ENCODE data around the gene SDR9C7. TPM values are rescaled to one million over a fixed set of nuclear protein-coding genes. Genes with fewer than 3 reads are reported as not detected.

The SDR9C7 gene
- total RNA-seq, 4 donors from 2014 or later = not detected

DNA sequence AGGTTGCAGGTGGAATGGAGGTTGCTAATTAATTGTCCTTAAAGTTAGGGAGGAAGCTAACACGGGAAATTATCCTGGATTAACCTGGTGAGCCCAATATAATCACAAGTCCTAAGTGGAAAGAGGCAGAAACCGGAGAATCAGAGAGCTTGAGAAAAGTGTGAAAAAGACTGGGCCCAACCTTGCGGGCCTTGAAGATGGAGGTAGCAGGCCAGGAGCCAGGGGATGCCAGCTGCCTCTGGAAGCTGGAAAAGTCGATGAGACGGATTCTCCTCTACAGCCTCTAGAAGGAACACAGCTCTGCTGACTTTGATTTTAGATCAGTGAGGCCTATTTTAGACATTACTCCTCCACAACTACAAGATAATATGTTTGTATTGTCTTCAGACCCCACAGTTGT is 2.1 kb downstream of the SDR9C7 start:
- Histone ChIP-seq H3K27ac (no peak overlapping the region), H3K27me3 (no peaks in the 10 kb centered on the region), H3K9me3 (no peaks in the 10 kb centered on the region), H3K4me3 (no peak overlapping the region), H3K36me3 (no peaks in the 10 kb centered on the region), H3K4me1 (no peaks in the 10 kb centered on the region)
- no peak for ATAC-seq
- no peak for TF ChIP-seq POLR2A (IDR thresholded peaks at IDR 0.05)
- no peak for TF ChIP-seq CTCF (IDR thresholded peaks at IDR 0.05)
- no peak for TF ChIP-seq POLR2AphosphoS5 (IDR thresholded peaks at IDR 0.05)
- TF ChIP-seq EP300 (IDR thresholded peaks at IDR 0.05) = no peak
- WGBS, 2 donors (ENCODE audit: low coverage in 1 of 2) = 63 to 78% methylated on average over 2 to 5 of the region's 5 CpGs

- no peaks in the 10 kb centered on the region for H3K9me3 ChIP-seq
- no peak for ATAC-seq
- H3K27ac ChIP-seq = no peak overlapping the region
- WGBS, 2 donors (ENCODE audit: low coverage in 1 of 2) = 86 to 88% methylated on average over 1 to 2 of the region's 2 CpGs
- no peaks in the 10 kb centered on the region for H3K4me1 ChIP-seq
- no peak overlapping the region for H3K4me3 ChIP-seq
- TF ChIP-seq EP300 (IDR thresholded peaks at IDR 0.05) (no peak), POLR2AphosphoS5 (IDR thresholded peaks at IDR 0.05) (no peak), CTCF (IDR thresholded peaks at IDR 0.05) (no peak), POLR2A (IDR thresholded peaks at IDR 0.05) (no peak)
- no peaks in the 10 kb centered on the region for H3K27me3 ChIP-seq
- no peaks in the 10 kb centered on the region for H3K36me3 ChIP-seq
These were observed 2.7 kb downstream of the SDR9C7 start for GRCh38 chr12:56931474-56931978.

DNA sequence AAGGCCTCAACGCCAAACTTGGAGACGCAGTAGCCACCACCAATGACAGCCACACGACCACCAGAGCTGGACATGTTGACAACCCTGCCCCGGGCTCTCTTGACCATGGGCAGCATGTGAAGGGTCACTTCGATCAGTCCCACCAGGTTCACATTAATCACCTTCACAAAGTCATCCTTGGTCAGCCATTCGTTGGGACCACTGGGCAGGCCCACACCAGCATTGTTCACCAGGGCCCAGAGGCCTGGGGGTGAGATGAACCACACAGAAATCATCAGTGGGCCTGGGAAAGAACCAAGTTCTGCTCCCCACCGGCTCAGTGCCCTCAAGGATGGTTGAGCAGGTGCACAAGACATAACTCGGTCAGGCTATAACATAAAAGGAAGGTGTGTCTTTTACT is 4.0 kb downstream of the SDR9C7 start:
- H3K4me3 ChIP-seq = no peak overlapping the region
- no peak for ATAC-seq
- 86 to 93% methylated on average over 1 to 2 of the region's 8 CpGs for WGBS, 2 donors (ENCODE audit: low coverage in 1 of 2)
- H3K36me3 ChIP-seq = no peaks in the 10 kb centered on the region
- no peak overlapping the region for H3K27ac ChIP-seq
- H3K27me3 ChIP-seq = no peaks in the 10 kb centered on the region
- H3K4me1 ChIP-seq = no peaks in the 10 kb centered on the region
- TF ChIP-seq POLR2AphosphoS5 (IDR thresholded peaks at IDR 0.05) (no peak), POLR2A (IDR thresholded peaks at IDR 0.05) (no peak), CTCF (IDR thresholded peaks at IDR 0.05) (no peak), EP300 (IDR thresholded peaks at IDR 0.05) (no peak)
- no peaks in the 10 kb centered on the region for H3K9me3 ChIP-seq

GRCh38 chr12:56929780-56930179 is 4.4 kb downstream of the SDR9C7 start:
- no peaks in the 10 kb centered on the region for H3K9me3 ChIP-seq
- no peak for ATAC-seq
- H3K36me3 ChIP-seq = no peaks in the 10 kb centered on the region
- no peaks in the 10 kb centered on the region for H3K4me1 ChIP-seq
- H3K4me3 ChIP-seq = no peak overlapping the region
- TF ChIP-seq EP300 (IDR thresholded peaks at IDR 0.05) = no peak
- no peak for TF ChIP-seq POLR2A (IDR thresholded peaks at IDR 0.05)
- no peak for TF ChIP-seq CTCF (IDR thresholded peaks at IDR 0.05)
- TF ChIP-seq POLR2AphosphoS5 (IDR thresholded peaks at IDR 0.05) = no peak
- H3K27ac ChIP-seq = no peak overlapping the region
- no peaks in the 10 kb centered on the region for H3K27me3 ChIP-seq
- 83 to 93% methylated on average over 2 of the region's 4 CpGs for WGBS, 2 donors (ENCODE audit: low coverage in 1 of 2)

DNA sequence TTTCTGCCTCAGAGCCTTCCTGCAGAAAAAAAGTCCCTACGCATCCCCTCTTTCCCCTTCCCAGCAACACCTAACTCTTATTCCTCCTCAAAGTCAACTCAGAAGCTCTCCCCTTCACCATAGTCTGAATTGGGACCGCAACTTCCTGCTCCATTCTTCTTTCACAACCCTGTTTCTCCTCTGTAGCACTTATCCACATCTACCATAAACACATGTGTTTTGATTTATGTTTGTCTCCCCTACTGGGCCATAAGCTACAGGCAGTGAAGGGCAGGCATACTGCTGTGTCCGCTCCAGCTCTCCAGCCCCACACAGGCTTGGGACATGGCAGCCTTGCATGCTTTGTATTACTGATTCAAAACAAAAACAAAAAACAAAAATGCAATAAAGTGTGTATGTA is 5.9 kb downstream of the SDR9C7 start:
- TF ChIP-seq CTCF (IDR thresholded peaks at IDR 0.05) (no peak), POLR2A (IDR thresholded peaks at IDR 0.05) (no peak), EP300 (IDR thresholded peaks at IDR 0.05) (no peak), POLR2AphosphoS5 (IDR thresholded peaks at IDR 0.05) (no peak)
- Histone ChIP-seq H3K27ac (no peak overlapping the region), H3K4me3 (no peak overlapping the region), H3K36me3 (no peaks in the 10 kb centered on the region), H3K9me3 (no peaks in the 10 kb centered on the region), H3K4me1 (no peaks in the 10 kb centered on the region), H3K27me3 (no peaks in the 10 kb centered on the region)
- 42 to 46% methylated on average over 2 of the region's 3 CpGs for whole genome bisulfite sequencing, 2 donors (ENCODE audit: low coverage in 1 of 2)
- ATAC-seq = no peak

Data from gastroesophageal sphincter (tissue), 4 donors.